ENCODE measurements around the gene PHLDA1. TPM values are rescaled to one million over a fixed set of nuclear protein-coding genes. Genes with fewer than 3 reads are reported as not detected.

PHLDA1 gene
- total and polyA plus RNA-seq, 2 experiments from 2014 or later = 11.7 to 21.6 TPM

DNA sequence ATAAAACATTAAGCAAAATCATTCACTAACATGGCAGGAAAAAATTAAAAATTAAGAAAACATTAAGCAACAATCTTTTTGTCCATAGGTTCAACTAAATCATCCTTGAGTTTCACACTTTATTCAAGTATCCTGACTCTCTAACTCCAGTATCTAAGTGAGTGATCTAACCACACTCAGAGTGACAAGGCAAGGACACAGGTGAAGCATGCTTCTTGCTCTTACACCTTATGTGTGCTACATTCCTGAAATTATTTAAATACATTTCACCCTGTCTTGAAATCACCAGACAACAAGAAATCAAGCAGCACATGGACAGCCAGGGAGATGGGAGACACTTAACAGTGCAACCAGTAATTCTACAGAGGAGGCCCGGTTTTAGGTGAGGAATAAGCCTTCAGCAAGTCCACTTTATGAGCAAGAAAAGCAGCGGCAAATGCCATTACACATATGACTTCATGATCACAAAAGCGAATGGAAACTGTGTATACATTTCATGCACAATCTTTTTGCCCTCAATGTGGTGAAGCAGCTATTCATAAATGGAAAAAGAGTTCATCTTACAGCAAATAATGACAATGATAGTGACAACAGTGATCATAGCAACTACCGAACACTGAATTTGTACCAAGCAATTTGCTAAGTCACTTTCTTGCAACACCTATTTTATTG, 37.4 kb downstream of the PHLDA1 start:
- H3K9me3 Mint-ChIP-seq = no peaks in the 10 kb centered on the region
- Histone ChIP-seq H3K36me3 (ENCODE audit: insufficient read depth) (no peaks in the 10 kb centered on the region), H3F3A (replicated peaks; ENCODE audit: low read depth) (no peaks in the 10 kb centered on the region), H3K4me1 (ENCODE audit: insufficient read depth) (peaks cover 17% of the 10 kb centered on the region), H2AFZ (no peak overlapping the region; the same call in 1 of the 2 replicates), H3K4me2 (no peak overlapping the region), H3K27ac (ENCODE audit: low read depth) (no peak overlapping the region), H4K20me1 (replicated peaks; ENCODE audit: insufficient read depth) (no peaks in the 10 kb centered on the region), H3K79me2 (replicated peaks; ENCODE audit: insufficient read depth) (no peaks in the 10 kb centered on the region), H3K27me3 (ENCODE audit: insufficient read depth) (no peaks in the 10 kb centered on the region), H3K9me2 (ENCODE audit: insufficient read depth) (0 out of 2 replicates have a peak, but pooled peaks cover 2% of the 10 kb centered on the region), H3K4me3 (no peak overlapping the region)
- no peak for DNase-seq (ENCODE audit: low spot score)
- peaks cover 19% of the 10 kb centered on the region for H3K4me1 Mint-ChIP-seq
- H3K36me3 Mint-ChIP-seq (ENCODE audit: low read depth) = no peaks in the 10 kb centered on the region
- ATAC-seq = no peak
- H3K27ac Mint-ChIP-seq = no peak overlapping the region
- no peaks in the 10 kb centered on the region for H3K27me3 Mint-ChIP-seq (ENCODE audit: insufficient read depth, low read depth, poor library complexity)
- TF ChIP-seq CREB1 (CRISPR knock-in tag; IDR thresholded peaks at IDR 0.05; ENCODE audit: low read depth) (no peak), ZNF114 (CRISPR knock-in tag; IDR thresholded peaks at IDR 0.05) (no peak), EZH2 (IDR thresholded peaks at IDR 0.05; ENCODE audit: low read depth, unreplicated experiment) (no peak), POLR2AphosphoS5 (IDR thresholded peaks at IDR 0.05; ENCODE audit: low read depth) (no peak), STAT1 (IDR thresholded peaks at IDR 0.05; ENCODE audit: unreplicated experiment) (no peak), JUNB (IDR thresholded peaks at IDR 0.05; ENCODE audit: unreplicated experiment) (no peak), ZNF331 (CRISPR knock-in tag; IDR thresholded peaks at IDR 0.05; ENCODE audit: low read depth) (no peak), NANOG (IDR thresholded peaks at IDR 0.05; ENCODE audit: borderline replicate concordance) (no peak), EZH2phosphoT487 (IDR thresholded peaks at IDR 0.05; ENCODE audit: unreplicated experiment) (no peak)
- TF ChIP-seq, protein P1, sequence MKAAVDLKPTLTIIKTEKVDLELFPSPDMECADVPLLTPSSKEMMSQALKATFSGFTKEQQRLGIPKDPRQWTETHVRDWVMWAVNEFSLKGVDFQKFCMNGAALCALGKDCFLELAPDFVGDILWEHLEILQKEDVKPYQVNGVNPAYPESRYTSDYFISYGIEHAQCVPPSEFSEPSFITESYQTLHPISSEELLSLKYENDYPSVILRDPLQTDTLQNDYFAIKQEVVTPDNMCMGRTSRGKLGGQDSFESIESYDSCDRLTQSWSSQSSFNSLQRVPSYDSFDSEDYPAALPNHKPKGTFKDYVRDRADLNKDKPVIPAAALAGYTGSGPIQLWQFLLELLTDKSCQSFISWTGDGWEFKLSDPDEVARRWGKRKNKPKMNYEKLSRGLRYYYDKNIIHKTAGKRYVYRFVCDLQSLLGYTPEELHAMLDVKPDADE (IDR thresholded peaks at IDR 0.05) = no peak
- TF ChIP-seq, protein P2, sequence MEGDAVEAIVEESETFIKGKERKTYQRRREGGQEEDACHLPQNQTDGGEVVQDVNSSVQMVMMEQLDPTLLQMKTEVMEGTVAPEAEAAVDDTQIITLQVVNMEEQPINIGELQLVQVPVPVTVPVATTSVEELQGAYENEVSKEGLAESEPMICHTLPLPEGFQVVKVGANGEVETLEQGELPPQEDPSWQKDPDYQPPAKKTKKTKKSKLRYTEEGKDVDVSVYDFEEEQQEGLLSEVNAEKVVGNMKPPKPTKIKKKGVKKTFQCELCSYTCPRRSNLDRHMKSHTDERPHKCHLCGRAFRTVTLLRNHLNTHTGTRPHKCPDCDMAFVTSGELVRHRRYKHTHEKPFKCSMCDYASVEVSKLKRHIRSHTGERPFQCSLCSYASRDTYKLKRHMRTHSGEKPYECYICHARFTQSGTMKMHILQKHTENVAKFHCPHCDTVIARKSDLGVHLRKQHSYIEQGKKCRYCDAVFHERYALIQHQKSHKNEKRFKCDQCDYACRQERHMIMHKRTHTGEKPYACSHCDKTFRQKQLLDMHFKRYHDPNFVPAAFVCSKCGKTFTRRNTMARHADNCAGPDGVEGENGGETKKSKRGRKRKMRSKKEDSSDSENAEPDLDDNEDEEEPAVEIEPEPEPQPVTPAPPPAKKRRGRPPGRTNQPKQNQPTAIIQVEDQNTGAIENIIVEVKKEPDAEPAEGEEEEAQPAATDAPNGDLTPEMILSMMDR (conservative IDR thresholded peaks at IDR 0.05; ENCODE audit: low read depth in 2 of 2) = no peak
- TF ChIP-seq, protein P3, sequence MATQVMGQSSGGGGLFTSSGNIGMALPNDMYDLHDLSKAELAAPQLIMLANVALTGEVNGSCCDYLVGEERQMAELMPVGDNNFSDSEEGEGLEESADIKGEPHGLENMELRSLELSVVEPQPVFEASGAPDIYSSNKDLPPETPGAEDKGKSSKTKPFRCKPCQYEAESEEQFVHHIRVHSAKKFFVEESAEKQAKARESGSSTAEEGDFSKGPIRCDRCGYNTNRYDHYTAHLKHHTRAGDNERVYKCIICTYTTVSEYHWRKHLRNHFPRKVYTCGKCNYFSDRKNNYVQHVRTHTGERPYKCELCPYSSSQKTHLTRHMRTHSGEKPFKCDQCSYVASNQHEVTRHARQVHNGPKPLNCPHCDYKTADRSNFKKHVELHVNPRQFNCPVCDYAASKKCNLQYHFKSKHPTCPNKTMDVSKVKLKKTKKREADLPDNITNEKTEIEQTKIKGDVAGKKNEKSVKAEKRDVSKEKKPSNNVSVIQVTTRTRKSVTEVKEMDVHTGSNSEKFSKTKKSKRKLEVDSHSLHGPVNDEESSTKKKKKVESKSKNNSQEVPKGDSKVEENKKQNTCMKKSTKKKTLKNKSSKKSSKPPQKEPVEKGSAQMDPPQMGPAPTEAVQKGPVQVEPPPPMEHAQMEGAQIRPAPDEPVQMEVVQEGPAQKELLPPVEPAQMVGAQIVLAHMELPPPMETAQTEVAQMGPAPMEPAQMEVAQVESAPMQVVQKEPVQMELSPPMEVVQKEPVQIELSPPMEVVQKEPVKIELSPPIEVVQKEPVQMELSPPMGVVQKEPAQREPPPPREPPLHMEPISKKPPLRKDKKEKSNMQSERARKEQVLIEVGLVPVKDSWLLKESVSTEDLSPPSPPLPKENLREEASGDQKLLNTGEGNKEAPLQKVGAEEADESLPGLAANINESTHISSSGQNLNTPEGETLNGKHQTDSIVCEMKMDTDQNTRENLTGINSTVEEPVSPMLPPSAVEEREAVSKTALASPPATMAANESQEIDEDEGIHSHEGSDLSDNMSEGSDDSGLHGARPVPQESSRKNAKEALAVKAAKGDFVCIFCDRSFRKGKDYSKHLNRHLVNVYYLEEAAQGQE (IDR thresholded peaks at IDR 0.05; ENCODE audit: unreplicated experiment) = no peak
- no peak overlapping the region for H3K4me3 Mint-ChIP-seq
